Gastroesophageal sphincter (tissue), 4 donors: ENCODE measurements around the gene ADAMTS17. TPM values are rescaled to one million over a fixed set of nuclear protein-coding genes. Genes with fewer than 3 reads are reported as not detected.

Experiments used
- ATAC-seq: fragments of 150-250 bp; one replicate; pipeline ENCODE4 v1.9.1; 2016; ENCODE audit warnings: mild to moderate bottlenecking, moderate library complexity
- H3K27ac ChIP-seq, 4 donors: fragments of 200-600 bp; sonication (generic) in 3 of 4; 1 replicate in 3 of 4; 2 replicates in 1 of 4; pipeline ENCODE4 v1.5.1; 2016 to 2019
- H3K27me3 ChIP-seq: fragments of 200-600 bp; sonication (generic); one replicate; pipeline ENCODE4 v1.5.1; 2019
- H3K36me3 ChIP-seq, 2 donors: fragments of 200-600 bp; sonication (generic); one replicate each; pipeline ENCODE4 v1.5.1; 2019; ENCODE audit warnings: control low read depth in 1 of 2
- H3K4me1 ChIP-seq, 3 donors: fragments of 200-600 bp; sonication (generic); 1 replicate in 2 of 3; 2 replicates in 1 of 3; pipeline ENCODE4 v1.5.1; 2016 to 2019; ENCODE audit warnings: control low read depth in 2 of 3
- H3K4me3 ChIP-seq, 2 donors: fragments of 200-600 bp; sonication (generic); one replicate each; pipeline ENCODE4 v1.5.1; 2019; ENCODE audit warnings: mild to moderate bottlenecking in 1 of 2, moderate library complexity in 1 of 2
- H3K9me3 ChIP-seq, 3 donors: fragments of 200-600 bp; sonication (generic); one replicate each; pipeline ENCODE4 v1.5.1; 2017 to 2019; ENCODE audit warnings: control low read depth in 2 of 3
- CTCF ChIP-seq, 4 experiments: fragments of 200-600 bp in 2 of 4; fragments of 450-650 bp in 2 of 4; sonication (generic) in 1 of 4; IDR thresholded peaks; one replicate each; pipeline ENCODE4 v1.5.1; 2017 to 2019; ENCODE audit warnings: antibody characterized with exemption in 4 of 4, mild to moderate bottlenecking in 2 of 4, moderate library complexity in 2 of 4
- EP300 ChIP-seq: sonication (generic); formaldehyde crosslinking; IDR thresholded peaks from one replicate; pipeline ENCODE4 v1.6.1; 2017; ENCODE audit warnings: antibody characterized with exemption, mild to moderate bottlenecking
- POLR2A ChIP-seq, 2 donors: fragments of 450-650 bp; IDR thresholded peaks; one replicate each; pipeline ENCODE4 v1.6.1; 2017; ENCODE audit warnings: antibody characterized with exemption in 2 of 2, mild to moderate bottlenecking in 2 of 2, moderate library complexity in 1 of 2
- POLR2AphosphoS5 ChIP-seq: sonication (generic); formaldehyde crosslinking; IDR thresholded peaks from one replicate; pipeline ENCODE4 v1.6.1; 2017; ENCODE audit warnings: antibody characterized with exemption
- WGBS, 2 donors: methylation state at CpG; one replicate each; pipeline ENCODE4 v1.1.5; 2018; ENCODE audit warnings: low coverage in 1 of 2; 5-methylcytosine and 5-hydroxymethylcytosine counted together
- total RNA-seq, 4 donors: library from RNA; depleted of rRNA; stranded (reverse); fragments of >200 nt; gene quantifications; one replicate each; pipeline ENCODE4 v1.1.0, GENCODE V29; 2016

Gene ADAMTS17
- total RNA-seq, 4 donors from 2014 or later = 4.9 to 14.0 (median 11.3) TPM

GRCh38 chr15:100060276-100060926 lies 281.4 kb downstream of the ADAMTS17 start:
- Histone ChIP-seq H3K9me3 (no peaks in the 10 kb centered on the region), H3K36me3 (no peaks in the 10 kb centered on the region), H3K4me1 (peaks cover 0 to 12% (median 4%) of the 10 kb centered on the region in 3 donors), H3K4me3 (no peak overlapping the region), H3K27me3 (no peaks in the 10 kb centered on the region), H3K27ac (no peak overlapping the region)
- TF ChIP-seq POLR2A (IDR thresholded peaks at IDR 0.05) = no peak
- TF ChIP-seq CTCF (IDR thresholded peaks at IDR 0.05) = no peak
- TF ChIP-seq POLR2AphosphoS5 = no peak
- no peak for TF ChIP-seq EP300
- WGBS, 2 donors = 0 to 90% methylated on average over 1 to 2 of the region's 10 CpGs
- ATAC-seq = peak; percentile 40

GRCh38 chr15:100059521-100059920 lies 282.3 kb downstream of the ADAMTS17 start:
- Histone ChIP-seq H3K4me1 (peaks cover 0 to 12% (median 4%) of the 10 kb centered on the region in 3 donors), H3K36me3 (no peaks in the 10 kb centered on the region), H3K27me3 (no peaks in the 10 kb centered on the region), H3K9me3 (no peaks in the 10 kb centered on the region), H3K4me3 (no peak overlapping the region), H3K27ac (no peak overlapping the region)
- TF ChIP-seq EP300 (no peak), POLR2AphosphoS5 (no peak), CTCF (IDR thresholded peaks at IDR 0.05) (no peak), POLR2A (IDR thresholded peaks at IDR 0.05) (no peak)
- ATAC-seq = no peak
- 82 to 87% methylated on average over 3 to 4 of the region's 4 CpGs for WGBS, 2 donors

- H3K27ac ChIP-seq = no peak overlapping the region
- peaks cover 0 to 12% (median 4%) of the 10 kb centered on the region in 3 donors for H3K4me1 ChIP-seq
- WGBS, 2 donors = 83% methylated on average over 1 of the region's 12 CpGs; no CpG with 5 or more reads in 1 of the 2 donors
- H3K36me3 ChIP-seq = no peaks in the 10 kb centered on the region
- no peak overlapping the region for H3K4me3 ChIP-seq
- no peaks in the 10 kb centered on the region for H3K9me3 ChIP-seq
- no peaks in the 10 kb centered on the region for H3K27me3 ChIP-seq
- TF ChIP-seq POLR2A (IDR thresholded peaks at IDR 0.05) (no peak), EP300 (no peak), CTCF (IDR thresholded peaks at IDR 0.05) (no peak), POLR2AphosphoS5 (no peak)
- ATAC-seq = no peak
These were observed 282.7 kb downstream of the ADAMTS17 start for GRCh38 chr15:100059094-100059493.

GRCh38 chr15:100058458-100058857 lies 283.3 kb downstream of the ADAMTS17 start:
- no peaks in the 10 kb centered on the region for H3K9me3 ChIP-seq
- H3K4me3 ChIP-seq = no peak overlapping the region
- H3K36me3 ChIP-seq = no peaks in the 10 kb centered on the region
- ATAC-seq = no peak
- no peak overlapping the region for H3K27ac ChIP-seq
- TF ChIP-seq POLR2AphosphoS5 (no peak), CTCF (IDR thresholded peaks at IDR 0.05) (no peak), EP300 (no peak), POLR2A (IDR thresholded peaks at IDR 0.05) (no peak)
- peaks cover 0 to 12% (median 4%) of the 10 kb centered on the region in 3 donors for H3K4me1 ChIP-seq
- no peaks in the 10 kb centered on the region for H3K27me3 ChIP-seq
- 90% methylated on average over 2 of the region's 11 CpGs; no CpG with 5 or more reads in 1 of the 2 donors for WGBS, 2 donors

GRCh38 chr15:100057281-100057680 lies 284.5 kb downstream of the ADAMTS17 start:
- ATAC-seq = no peak
- no peak overlapping the region for H3K27ac ChIP-seq
- no peaks in the 10 kb centered on the region for H3K27me3 ChIP-seq
- WGBS, 2 donors = no CpG with 5 or more reads among the region's 8 CpGs
- H3K36me3 ChIP-seq = no peaks in the 10 kb centered on the region
- no peaks in the 10 kb centered on the region for H3K9me3 ChIP-seq
- no peak overlapping the region for H3K4me3 ChIP-seq
- peaks cover 0 to 12% (median 4%) of the 10 kb centered on the region in 3 donors for H3K4me1 ChIP-seq
- no peak for TF ChIP-seq CTCF (IDR thresholded peaks at IDR 0.05)
- no peak for TF ChIP-seq POLR2A (IDR thresholded peaks at IDR 0.05)
- TF ChIP-seq EP300 = no peak
- no peak for TF ChIP-seq POLR2AphosphoS5
